GM19025 (cell line): ENCODE measurements around the gene NLRP3.
"Not testable (repeated sequence)": the region's sequence is repeated elsewhere in the genome, so short reads cannot be mapped to it uniquely, and the experiment has no call there.

ENCODE experiments used
- ATAC-seq: cut with Tn5 transposase; IDR thresholded peaks from one replicate; pipeline ENCODE4 v1.9.1; 2021; ENCODE audit warnings: mild to moderate bottlenecking, low read depth, moderate library complexity; ENCODE audit not compliant: unreplicated experiment

Gene NLRP3

DNA sequence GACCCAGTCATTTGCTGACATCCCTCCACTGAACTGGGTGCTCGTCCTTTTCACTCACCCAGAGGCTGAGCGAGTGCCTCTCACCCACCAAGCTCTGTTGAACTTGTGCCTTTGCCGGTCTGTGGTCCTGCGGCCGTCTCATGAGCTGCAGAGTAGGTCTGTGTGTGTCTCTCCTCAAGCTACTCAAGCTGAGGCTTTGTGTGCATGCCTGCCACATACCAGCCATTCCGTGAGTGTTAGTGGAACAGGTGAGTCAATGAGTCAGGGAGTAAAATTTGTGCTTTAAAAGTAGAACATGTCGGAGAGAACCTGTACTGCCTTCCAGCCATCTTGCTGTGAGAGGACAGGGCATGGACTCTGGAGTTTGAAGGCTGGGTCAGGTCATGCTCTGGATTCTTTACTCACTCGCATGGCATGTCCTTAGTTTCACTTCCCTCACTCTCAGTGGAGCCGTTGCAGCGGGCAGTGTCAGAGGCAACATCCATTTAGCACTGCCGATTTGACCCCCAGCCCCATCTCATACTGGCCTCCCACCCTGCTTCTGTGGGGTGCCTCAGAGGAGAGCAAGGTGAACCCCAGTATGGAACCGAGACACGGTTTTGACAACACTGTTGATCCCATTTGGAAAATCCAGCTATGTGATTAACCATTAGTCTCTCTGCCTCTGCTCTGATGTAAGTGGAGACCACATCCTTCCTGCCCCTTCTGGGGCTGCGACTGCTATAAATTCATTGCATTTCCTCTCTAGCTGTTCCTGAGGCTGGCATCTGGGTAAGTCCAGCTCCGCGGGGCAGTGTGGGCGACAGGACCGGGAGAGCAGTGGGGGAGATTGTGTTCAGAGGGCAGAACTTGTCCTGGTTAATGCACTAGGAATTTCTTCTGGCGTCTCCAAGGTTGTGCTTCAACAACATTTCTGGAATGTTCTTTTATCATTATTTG lies at the start of gene NLRP3:
Gene NLRP3 (plus strand): TSS at position 751 of the 939 bp plus-strand sequence. CDS start 2,628 bp downstream, outside the sequence.
- ATAC-seq, result no peak

DNA sequence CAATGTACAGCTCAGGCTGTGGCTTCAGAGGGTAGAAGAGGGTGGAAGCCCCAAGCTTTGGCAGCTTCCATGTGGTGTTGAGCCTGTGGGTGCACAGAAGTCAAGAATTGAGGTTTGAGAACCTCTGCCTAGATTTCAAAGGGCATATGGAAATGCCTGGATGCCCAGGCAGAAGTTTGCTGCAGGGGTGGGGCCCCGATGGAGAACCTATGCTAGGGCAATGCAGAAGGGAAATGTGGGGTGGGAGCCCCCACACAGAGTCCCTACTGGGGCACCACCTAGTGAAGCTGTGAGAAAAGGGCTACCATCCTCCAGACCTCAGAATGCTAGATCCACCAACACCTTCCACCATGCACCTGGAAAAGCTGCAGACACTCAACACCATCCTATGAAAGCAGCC lies 49.6 kb upstream of the NLRP3 start:
- ATAC-seq, result not testable (repeated sequence)

GRCh38 chr1:247366926-247367645 lies 48.9 kb upstream of the NLRP3 start:
- no peak for ATAC-seq

DNA sequence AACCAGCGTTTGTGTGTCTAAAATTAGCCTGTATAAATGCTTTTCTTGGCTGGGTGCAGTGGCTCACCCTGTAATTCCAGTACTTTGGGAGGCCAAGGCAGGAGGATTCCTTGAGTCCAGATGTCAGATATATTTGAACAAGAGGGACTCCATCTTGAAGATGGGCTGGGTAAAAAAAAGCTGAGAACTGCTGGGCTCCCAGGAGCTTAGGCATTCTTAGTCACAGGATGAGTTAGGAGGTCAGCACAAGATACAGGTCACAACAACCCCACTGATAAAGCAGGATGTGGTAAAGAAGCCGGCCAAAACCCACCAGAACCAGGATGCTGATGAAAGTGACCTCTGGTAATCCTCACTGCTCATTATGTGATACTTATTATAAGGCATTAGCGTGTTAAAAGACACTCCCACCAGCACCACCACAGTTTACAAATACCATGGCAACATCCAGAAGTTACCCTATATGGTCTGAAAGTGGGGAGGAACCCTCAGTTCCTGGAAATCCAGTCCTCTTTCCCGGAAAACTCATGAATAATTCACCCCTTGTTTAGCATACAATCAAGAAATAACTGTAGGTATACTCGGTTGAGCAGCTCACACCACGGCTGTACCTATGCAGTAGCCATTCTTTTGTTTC lies 48.1 kb upstream of the NLRP3 start:
- ATAC-seq, result no peak

GRCh38 chr1:247368490-247369145 lies 47.4 kb upstream of the NLRP3 start:
- no peak for ATAC-seq

- ATAC-seq, result no peak
Measured at GRCh38 chr1:247370786-247371732, 44.9 kb upstream of the NLRP3 start.

GRCh38 chr1:247371801-247372259 lies 44.1 kb upstream of the NLRP3 start:
- no peak for ATAC-seq

- ATAC-seq, result no peak
Measured at GRCh38 chr1:247373721-247374141, 42.2 kb upstream of the NLRP3 start.

DNA sequence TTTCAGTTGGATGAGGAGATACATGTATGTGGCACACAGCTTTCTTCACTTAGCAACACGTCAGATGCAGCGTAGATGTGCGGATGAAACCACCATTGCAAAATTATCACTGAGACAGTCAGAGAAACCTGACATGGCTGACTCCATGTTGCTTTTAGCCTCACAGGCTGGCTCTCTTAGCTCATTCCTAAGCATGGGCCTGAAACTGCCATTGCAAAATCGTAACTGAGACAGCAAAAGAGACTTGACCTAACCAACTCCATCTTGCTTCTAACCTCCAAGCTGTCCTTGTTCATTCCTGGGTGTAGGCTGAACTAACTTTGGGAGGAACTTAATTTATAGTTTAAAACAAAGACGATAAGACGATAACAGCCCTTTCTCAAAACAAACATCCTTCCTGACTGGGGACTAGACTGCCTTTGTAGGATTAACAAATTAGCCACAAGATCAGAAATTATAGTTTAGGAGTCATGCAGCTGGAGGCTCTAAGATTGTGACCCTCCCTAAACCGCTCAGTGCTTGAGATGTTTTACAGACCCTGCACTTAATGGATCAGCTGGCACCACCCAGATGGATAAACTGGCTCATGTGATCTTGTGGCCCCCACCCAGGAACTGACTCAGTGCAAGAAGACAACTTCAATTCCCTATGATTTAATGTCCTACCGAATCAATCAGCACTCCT lies 41.2 kb upstream of the NLRP3 start:
- not testable (repeated sequence) for ATAC-seq

GRCh38 chr1:247375747-247376146 lies 40.2 kb upstream of the NLRP3 start:
- ATAC-seq, result no peak

DNA sequence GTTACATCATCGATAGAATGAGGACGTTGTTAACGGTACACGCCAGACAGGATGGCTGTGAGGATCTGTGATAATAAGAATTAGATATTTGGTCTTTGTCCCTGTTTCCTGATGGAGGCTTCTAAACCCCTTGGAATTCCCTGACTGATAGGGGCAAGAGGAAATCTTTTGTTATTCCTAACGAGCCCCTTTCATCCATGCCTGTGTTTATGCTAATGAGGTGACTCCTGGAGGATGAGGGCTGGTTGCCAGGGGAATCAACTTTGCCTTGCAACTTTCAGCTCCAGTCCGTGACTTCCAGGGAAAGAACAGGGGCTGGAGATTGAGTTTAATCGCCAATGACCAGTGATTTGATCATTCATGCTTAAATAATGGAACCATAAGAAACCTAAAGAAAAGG lies 39.3 kb upstream of the NLRP3 start:
- no peak for ATAC-seq

GRCh38 chr1:247377656-247378055 lies 38.3 kb upstream of the NLRP3 start:
- ATAC-seq, result not testable (repeated sequence)

- no peak for ATAC-seq
Measured at GRCh38 chr1:247378334-247379073, 37.5 kb upstream of the NLRP3 start.

DNA sequence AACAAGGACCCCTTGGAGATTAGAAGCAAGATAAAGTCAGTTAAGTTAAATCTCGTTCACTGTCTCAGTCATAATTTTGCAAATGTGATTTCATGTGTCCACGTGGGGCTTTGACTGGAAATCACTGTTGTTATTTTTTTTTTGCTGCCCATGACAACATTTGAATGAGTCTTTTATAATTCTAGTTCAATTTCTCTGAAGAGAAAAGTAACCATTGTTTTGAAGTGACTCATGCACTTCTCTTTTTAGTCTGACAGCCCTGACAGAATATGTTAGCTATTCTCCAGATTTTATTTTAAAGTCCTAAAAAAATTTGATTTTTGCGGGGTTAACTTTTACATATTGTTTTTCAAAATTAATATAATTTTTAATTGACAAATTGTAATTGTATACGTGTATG lies 30.7 kb upstream of the NLRP3 start:
- ATAC-seq, result no peak

DNA sequence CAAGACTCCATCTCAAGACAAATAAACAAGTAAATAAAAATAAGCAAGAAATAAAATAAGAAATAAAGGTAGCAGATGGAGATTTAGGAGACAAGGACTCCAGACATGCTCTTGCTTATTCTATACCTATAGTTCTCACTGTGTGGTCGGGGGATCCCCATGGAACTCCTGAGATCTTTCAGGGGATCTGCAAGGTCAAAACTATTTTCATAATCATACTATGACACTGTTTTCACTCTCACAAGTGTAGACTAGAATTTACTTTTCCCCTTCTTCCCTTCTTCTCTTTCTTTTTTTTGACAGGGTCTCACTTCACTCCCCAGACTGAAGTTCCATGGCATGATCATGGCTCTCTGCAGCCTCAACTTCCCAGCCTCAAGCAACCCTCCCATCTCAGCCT lies 29.8 kb upstream of the NLRP3 start:
- ATAC-seq, result no peak

DNA sequence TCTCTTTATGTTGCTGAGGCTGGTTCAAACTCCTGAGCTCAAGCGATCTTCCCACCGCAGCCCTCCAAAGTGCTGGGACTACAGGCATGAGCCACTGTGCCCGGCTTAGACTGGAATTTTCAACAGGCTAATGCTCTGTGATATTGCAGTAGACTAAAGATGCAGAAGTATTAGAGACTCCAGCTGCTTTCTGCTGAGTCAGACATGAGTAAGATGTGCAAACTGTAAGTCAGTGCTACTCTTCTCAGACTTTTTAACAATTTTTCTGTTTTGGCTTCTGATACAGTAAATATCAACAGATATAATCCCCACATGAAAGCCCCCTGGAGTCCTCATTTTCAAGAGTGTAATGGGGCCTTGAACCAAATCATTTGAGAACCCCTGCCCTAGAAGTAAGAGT lies 29.3 kb upstream of the NLRP3 start:
- no peak for ATAC-seq

- ATAC-seq, result no peak
Measured at GRCh38 chr1:247387096-247387495, 28.9 kb upstream of the NLRP3 start.

DNA sequence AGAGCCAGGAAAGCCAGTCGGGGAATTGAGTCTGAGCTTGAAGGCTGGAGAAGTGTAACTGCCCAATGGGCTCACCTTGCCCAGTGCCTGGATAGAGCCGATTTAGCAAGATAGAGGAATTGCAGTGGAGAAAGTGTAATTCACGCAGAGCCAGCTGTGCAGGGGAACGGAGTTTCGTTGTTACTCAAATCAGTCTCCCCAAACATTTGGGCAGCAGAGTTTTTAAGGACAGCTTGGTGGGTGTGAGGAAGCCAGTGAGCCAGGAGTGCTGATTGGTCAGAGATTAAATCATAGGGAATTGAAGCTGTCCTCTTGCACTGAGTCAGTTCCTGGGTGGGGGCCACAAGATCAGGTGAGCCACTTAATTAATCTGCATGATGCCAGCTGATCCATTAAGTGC lies 28.4 kb upstream of the NLRP3 start:
- no peak for ATAC-seq
